ENCODE results near the gene FBXO44. TPM values are rescaled to one million over a fixed set of nuclear protein-coding genes. Genes with fewer than 3 reads are reported as not detected.

FBXO44 gene
- polyA plus RNA-seq, 2 of the 4 experiments (the other 2 are of a cell fraction) = 10.4 to 26.9 TPM

GRCh38 chr1:11693917-11694316 is 39.2 kb downstream of the FBXO44 start:
- no peaks in the 10 kb centered on the region for H3K9me3 ChIP-seq
- no peak for DNase-seq (ENCODE audit: low read depth in 1 of 2, low spot score in 1 of 2)
- H3K4me1 ChIP-seq = no peaks in the 10 kb centered on the region
- no peak for FAIRE-seq
- POLR2A ChIA-PET = no interaction called here
- no peak overlapping the region for H3K27ac ChIP-seq
- CTCF ChIA-PET = interaction anchor here (0.8 to 3.7 kb wide), 3 partner anchors 26 to 45 kb away, joined by 3 to 14 read pairs (median 3); no protein-coding TSS in a partner anchor
- peak in 1 of 2 experiments; percentile 14; a peak in 1 of 6 replicates for ATAC-seq
- H3K4me2 ChIP-seq = no peak overlapping the region
- 29% methylated on average over 5 of the region's 5 CpGs for WGBS (ENCODE audit: missing lambda C conversion rate)
- no peak overlapping the region for H3K4me3 ChIP-seq
- TF ChIP-seq ESRRA (IDR thresholded peaks at IDR 0.05; ENCODE audit: borderline replicate concordance, low read length) (no peak), RAD21 (conservative IDR thresholded peaks at IDR 0.05 in 1 of 2, IDR thresholded peaks at IDR 0.05 in 1 of 2) (no peak), FOXS1 (CRISPR knock-in tag; IDR thresholded peaks at IDR 0.05) (no peak), BCL3 (IDR thresholded peaks at IDR 0.05) (no peak), REST (IDR thresholded peaks at IDR 0.05) (no peak), NR3C1 (IDR thresholded peaks at IDR 0.05) (no peak), PHF8 (IDR thresholded peaks at IDR 0.05; ENCODE audit: borderline replicate concordance, low read depth) (no peak), ZSCAN20 (CRISPR knock-in tag; IDR thresholded peaks at IDR 0.05) (no peak), NFE2L2 (conservative IDR thresholded peaks at IDR 0.05; ENCODE audit: low read length) (no peak), CBX2 (IDR thresholded peaks at IDR 0.05; ENCODE audit: borderline replicate concordance, low read depth) (no peak), FOSL2 (IDR thresholded peaks at IDR 0.05) (no peak), FOSL2 (CRISPR knock-in tag; IDR thresholded peaks at IDR 0.05) (no peak), NPAS2 (CRISPR knock-in tag; IDR thresholded peaks at IDR 0.05; ENCODE audit: borderline replicate concordance) (no peak), HOXB13 (CRISPR knock-in tag; IDR thresholded peaks at IDR 0.05; ENCODE audit: low read depth) (no peak), KDM1A (IDR thresholded peaks at IDR 0.05; ENCODE audit: low read depth) (no peak), HMGXB4 (CRISPR knock-in tag; IDR thresholded peaks at IDR 0.05; ENCODE audit: borderline replicate concordance) (no peak)

GRCh38 chr1:11695861-11696260 is 41.2 kb downstream of the FBXO44 start:
- TF ChIP-seq MAFK (IDR thresholded peaks at IDR 0.05; ENCODE audit: partially characterized antibody) = no peak
- TF ChIP-seq NPAS2 (CRISPR knock-in tag; IDR thresholded peaks at IDR 0.05; ENCODE audit: borderline replicate concordance) = no peak
- TF ChIP-seq HDAC2 (IDR thresholded peaks at IDR 0.05) = no peak
- TF ChIP-seq CBX2 (IDR thresholded peaks at IDR 0.05; ENCODE audit: borderline replicate concordance, low read depth) = no peak
- TF ChIP-seq ZC3H11A (IDR thresholded peaks at IDR 0.05) = no peak
- TF ChIP-seq CHD4 (IDR thresholded peaks at IDR 0.05; ENCODE audit: borderline replicate concordance) = no peak
- no peak for TF ChIP-seq CHD2 (IDR thresholded peaks at IDR 0.05; ENCODE audit: low read length, partially characterized antibody)
- no peak for TF ChIP-seq ATOH8 (CRISPR knock-in tag; IDR thresholded peaks at IDR 0.05; ENCODE audit: low read depth)
- TF ChIP-seq EHF (CRISPR knock-in tag; IDR thresholded peaks at IDR 0.05) = no peak
- TF ChIP-seq ZFP36 (IDR thresholded peaks at IDR 0.05; ENCODE audit: borderline replicate concordance, partially characterized antibody) = no peak
- no peak for TF ChIP-seq GATA3 (IDR thresholded peaks at IDR 0.05; ENCODE audit: borderline replicate concordance)
- no peak for ATAC-seq
- CTCF ChIA-PET = interaction anchor here (1.0 to 3.7 kb wide), 4 partner anchors 9 to 197 kb away, joined by 3 to 14 read pairs (median 4); no protein-coding TSS in a partner anchor

More at GRCh38 chr1:11695861-11696260, 41.2 kb downstream of the FBXO44 start:
- Histone ChIP-seq H3K4me3 (no peak overlapping the region), H3K27ac (no peak overlapping the region), H3K4me2 (no peak overlapping the region), H3K9me3 (no peaks in the 10 kb centered on the region), H3K4me1 (no peaks in the 10 kb centered on the region)
- DNase-seq (ENCODE audit: low read depth in 1 of 2, low spot score in 1 of 2) = no peak
- 76% methylated on average over 6 of the region's 6 CpGs for WGBS (ENCODE audit: missing lambda C conversion rate)
- POLR2A ChIA-PET = no interaction called here
- FAIRE-seq = no peak
